DND-41 (cell line): ENCODE measurements around the gene IGFBP7.

Experiments
- CTCF ChIP-seq: IDR thresholded peaks from 2 replicates; pipeline ENCODE4 v1.5.1; 2012; ENCODE audit warnings: borderline replicate concordance, low read length, moderate library complexity, mild to moderate bottlenecking; ENCODE audit not compliant: poor library complexity, severe bottlenecking; ENCODE audit errors: extremely low read depth
- EZH2 ChIP-seq: IDR thresholded peaks from 3 replicates; pipeline ENCODE4 v1.6.1; 2012; ENCODE audit warnings: borderline replicate concordance, low read depth, mild to moderate bottlenecking, moderate library complexity, low read length, inconsistent platforms; ENCODE audit not compliant: severe bottlenecking

- TF ChIP-seq CTCF (no peak), EZH2 (no peak)
Observed at GRCh38 chr4:57098941-57099340, 11.2 kb downstream of the IGFBP7 start.
